Adrenal gland (tissue), 5 donors: ENCODE measurements around the gene CFAP57.

Experiments
- CTCF ChIP-seq, 6 experiments: fragments of 450-650 bp in 4 of 6; fragments of 200-600 bp in 2 of 6; sonication (generic) in 1 of 6; IDR thresholded peaks; 1 replicate in 5 of 6; 2 replicates in 1 of 6; pipeline versions ENCODE4 v1.5.1 to v1.8.0; 2016 to 2021; ENCODE audit warnings: antibody characterized with exemption in 6 of 6, mild to moderate bottlenecking in 2 of 6, moderate library complexity in 1 of 6
- POLR2A ChIP-seq, 2 donors: fragments of 450-650 bp; IDR thresholded peaks; one replicate each; pipeline ENCODE4 v1.6.1; 2017; ENCODE audit warnings: antibody characterized with exemption in 2 of 2, mild to moderate bottlenecking in 2 of 2, moderate library complexity in 1 of 2
- donor health status: DM: no; HTN: no; CAD: no.

GRCh38 chr1:43171876-43172526, at the start of gene CFAP57, which contains the start of gene EBNA1BP2:
- TF ChIP-seq CTCF (IDR thresholded peaks at IDR 0.05): no peak
- TF ChIP-seq POLR2A (IDR thresholded peaks at IDR 0.05): no peak
